B cell (primary cell): ENCODE data around the gene RBMS3. TPM values are rescaled to one million over a fixed set of nuclear protein-coding genes. Genes with fewer than 3 reads are reported as not detected.

Source experiments
- ATAC-seq: fragments of 200-7000 bp; cut with Tn5 transposase; one replicate; pipeline ENCODE4 v1.10.0; 2021; ENCODE audit warnings: low read depth, mild to moderate bottlenecking, moderate number of reproducible peaks, moderate library complexity
- CTCF ChIA-PET: fragments of 350-600 bp; sonication (Branson Sonifier 250); formaldehyde crosslinking; loops from one replicate; lab custom pipeline; 2021; ENCODE audit warnings: antibody characterized with exemption, inconsistent platforms; lab: Charles Lee
- POLR2A ChIA-PET: fragments of 350-600 bp; sonication (Branson Sonifier 250); formaldehyde crosslinking; loops from one replicate; lab custom pipeline; 2021; ENCODE audit warnings: antibody characterized with exemption; lab: Charles Lee
- DNase-seq: peaks from one replicate; pipeline ENCODE4 v3.0.0; 2013
- H2AFZ ChIP-seq: 2 replicates; pipeline ENCODE4 v1.6.1; 2012; ENCODE audit warnings: mild to moderate bottlenecking, low read depth, low read length; ENCODE audit not compliant: insufficient read depth, poor library complexity, severe bottlenecking
- H3K27ac ChIP-seq, 2 donors: 1 replicate in 1 of 2; 2 replicates in 1 of 2; pipeline ENCODE4 v1.5.1; 2012 to 2013; ENCODE audit warnings: low read length in 2 of 2, mild to moderate bottlenecking in 2 of 2, moderate library complexity in 1 of 2
- H3K27me3 ChIP-seq, 4 experiments: fragments of 200-600 bp in 1 of 4; sonication (generic) in 1 of 4; replicated peaks in 1 of 4; 1 replicate in 2 of 4; 2 replicates in 2 of 4; pipeline versions ENCODE4 v1.6.1 to v1.7.0; 2013 to 2016; ENCODE audit warnings: low read length in 3 of 4, mild to moderate bottlenecking in 2 of 4, mixed read lengths in 1 of 4, moderate library complexity in 1 of 4; ENCODE audit not compliant: insufficient read depth in 4 of 4, control insufficient read depth in 3 of 4; ENCODE audit errors: control extremely low read depth in 1 of 4
- H3K36me3 ChIP-seq, 2 experiments: replicated peaks in 1 of 2; 1 replicate in 1 of 2; 2 replicates in 1 of 2; pipeline versions ENCODE4 v1.6.1 to v1.7.1; 2013; ENCODE audit warnings: low read length in 1 of 2; ENCODE audit not compliant: insufficient read depth in 2 of 2, control insufficient read depth in 1 of 2; ENCODE audit errors: control extremely low read depth in 1 of 2, extremely low read depth in 1 of 2
- H3K4me1 ChIP-seq, 2 donors: fragments of 200-600 bp in 1 of 2; sonication (generic) in 1 of 2; 1 replicate in 1 of 2; 2 replicates in 1 of 2; pipeline versions ENCODE4 v1.5.1 to v1.6.1; 2013 to 2017; ENCODE audit warnings: low read length in 2 of 2; ENCODE audit not compliant: control insufficient read depth in 2 of 2, insufficient read depth in 2 of 2
- H3K4me2 ChIP-seq: replicated peaks from 2 replicates; pipeline ENCODE3; 2012; ENCODE audit warnings: mild to moderate bottlenecking, low read depth, low read length; ENCODE audit not compliant: poor library complexity, severe bottlenecking
- H3K4me3 ChIP-seq, 5 experiments: fragments of 200-600 bp in 1 of 5; sonication (generic) in 1 of 5; 1 replicate in 3 of 5; 2 replicates in 2 of 5; pipeline versions ENCODE4 v1.5.1 to v1.7.0; 2011 to 2016; ENCODE audit warnings: low read length in 4 of 5, mild to moderate bottlenecking in 4 of 5, low read depth in 2 of 5, control low read depth in 1 of 5, moderate library complexity in 1 of 5; ENCODE audit not compliant: insufficient read depth in 1 of 5; ENCODE audit errors: control extremely low read depth in 1 of 5, extremely low read depth in 1 of 5
- H3K79me2 ChIP-seq: fragments of 200-600 bp; sonication (generic); one replicate; pipeline ENCODE4 v1.6.0; 2016; ENCODE audit warnings: low read length; ENCODE audit not compliant: control insufficient read depth, insufficient read depth
- H3K9ac ChIP-seq: fragments of 200-600 bp; sonication (generic); 2 replicates; pipeline ENCODE4 v1.6.1; 2017; ENCODE audit warnings: mild to moderate bottlenecking, low read length, moderate library complexity
- H3K9me3 ChIP-seq, 3 donors: one replicate each; pipeline versions ENCODE4 v1.6.1 to v1.7.1; 2013; ENCODE audit warnings: low read length in 2 of 3; ENCODE audit not compliant: control insufficient read depth in 2 of 3, insufficient read depth in 1 of 3; ENCODE audit errors: control extremely low read depth in 1 of 3
- H4K20me1 ChIP-seq: 2 replicates; pipeline ENCODE4 v1.6.0; 2012; ENCODE audit warnings: mild to moderate bottlenecking, low read length; ENCODE audit not compliant: insufficient read depth, control insufficient read depth, poor library complexity, severe bottlenecking
- H3K27ac Mint-ChIP-seq: one replicate; pipeline ENCODE4 v1.8.0; 2021; ENCODE audit warnings: mixed read lengths
- H3K27me3 Mint-ChIP-seq: one replicate; pipeline ENCODE4 v1.8.0; 2021; ENCODE audit warnings: mixed read lengths
- H3K4me1 Mint-ChIP-seq: one replicate; pipeline ENCODE4 v1.8.0; 2021; ENCODE audit warnings: mixed read lengths
- H3K4me3 Mint-ChIP-seq: one replicate; pipeline ENCODE4 v1.8.0; 2021; ENCODE audit warnings: mixed read lengths
- H3K9me3 Mint-ChIP-seq: one replicate; pipeline ENCODE4 v1.8.0; 2022; ENCODE audit warnings: mixed read lengths; ENCODE audit not compliant: insufficient read depth
- CTCF ChIP-seq: fragments of 200-600 bp; IDR thresholded peaks from one replicate; pipeline ENCODE4 v1.8.0; 2022; ENCODE audit warnings: antibody characterized with exemption, mild to moderate bottlenecking
- EZH2 ChIP-seq: IDR thresholded peaks from 2 replicates; pipeline ENCODE4 v1.6.1; 2012; ENCODE audit warnings: borderline replicate concordance, low read depth, mild to moderate bottlenecking, moderate library complexity, low read length; ENCODE audit not compliant: insufficient read depth, poor library complexity, severe bottlenecking
- WGBS: methylation state at CpG from one replicate; pipeline ENCODE4 v1.1.5; 2013; ENCODE audit warnings: missing lambda C conversion rate; ENCODE audit not compliant: insufficient coverage; 5-methylcytosine and 5-hydroxymethylcytosine counted together
- intact Hi-C: fragments of 100-400 bp; cut with micrococcal nuclease; formaldehyde crosslinking; loops from one replicate; pipeline ENCODE4 v1.10.0; 2022
- polyA plus RNA-seq: library from polyadenylated mRNA; depleted of rRNA; stranded (reverse); fragments of >200 nt; gene quantifications from 2 replicates; pipeline ENCODE4 v1.2.3, GENCODE V29; 2012
- total RNA-seq, 2 donors: library from RNA; stranded (reverse); fragments of 120-200 nt in 1 of 2; gene quantifications; 1 replicate in 1 of 2; 2 replicates in 1 of 2; pipeline versions ENCODE4 v1.2.3 to v1.2.4, GENCODE V29; 2013 to 2022

The RBMS3 gene
- total and polyA plus RNA-seq, 2 donors (not counting 1 experiment from before 2014, with no cell fraction given), result not detected

GRCh38 chr3:29694783-29695182 is 413.9 kb downstream of the RBMS3 start:
- H3K27ac Mint-ChIP-seq, result no peak overlapping the region
- POLR2A ChIA-PET, result no interaction called here

GRCh38 chr3:29695201-29695600 is 414.3 kb downstream of the RBMS3 start:
- H3K4me1 Mint-ChIP-seq, result no peaks in the 10 kb centered on the region
- no peak overlapping the region for H3K27ac ChIP-seq
- H3K9me3 ChIP-seq, result no peaks in the 10 kb centered on the region
- ChIA-PET POLR2A (no interaction called here), CTCF (no interaction called here)
- DNase-seq (no peak), ATAC-seq (no peak)
- no peaks in the 10 kb centered on the region for H3K27me3 Mint-ChIP-seq
- WGBS, result no CpG with 5 or more reads among the region's 1 CpG
- H3K27ac Mint-ChIP-seq, result no peak overlapping the region
- no peak overlapping the region for H3K4me3 Mint-ChIP-seq
- intact Hi-C loops, result no loop called here
- no peaks in the 10 kb centered on the region for H3K79me2 ChIP-seq
- H3K27me3 ChIP-seq, result no peaks in the 10 kb centered on the region
- no peak overlapping the region for H3K4me3 ChIP-seq
- H3K4me1 ChIP-seq, result no peaks in the 10 kb centered on the region
- H3K36me3 ChIP-seq, result no peaks in the 10 kb centered on the region
- H3K4me2 ChIP-seq, result no peak overlapping the region
- TF ChIP-seq CTCF (no peak), EZH2 (no peak)
- no peaks in the 10 kb centered on the region for H3K9me3 Mint-ChIP-seq
- no peak overlapping the region for H2AFZ ChIP-seq
- no peaks in the 10 kb centered on the region for H4K20me1 ChIP-seq
- H3K9ac ChIP-seq, result no peak overlapping the region

More at GRCh38 chr3:29694783-29695182, 413.9 kb downstream of the RBMS3 start:
- Histone ChIP-seq H3K4me1 (no peaks in the 10 kb centered on the region), H4K20me1 (no peaks in the 10 kb centered on the region), H3K36me3 (no peaks in the 10 kb centered on the region), H3K9me3 (no peaks in the 10 kb centered on the region), H3K27me3 (no peaks in the 10 kb centered on the region), H3K27ac (no peak overlapping the region), H3K79me2 (no peaks in the 10 kb centered on the region), H2AFZ (no peak overlapping the region), H3K9ac (no peak overlapping the region), H3K4me2 (no peak overlapping the region), H3K4me3 (no peak overlapping the region)
- CTCF ChIA-PET, result no interaction called here
- no peak for ATAC-seq
- no CpG with 5 or more reads among the region's 1 CpG for WGBS
- Mint-ChIP-seq H3K4me3 (no peak overlapping the region), H3K9me3 (no peaks in the 10 kb centered on the region), H3K4me1 (no peaks in the 10 kb centered on the region), H3K27me3 (no peaks in the 10 kb centered on the region)
- intact Hi-C loops, result no loop called here
- DNase-seq, result no peak
- TF ChIP-seq CTCF (no peak), EZH2 (no peak)
